GM23338 (cell line): ENCODE data around the gene CFAP74.

ENCODE experiments used
- CREB1 ChIP-seq: fragments of 250-450 bp; sonication (Bioruptor Pico); IDR thresholded peaks from 2 replicates; pipeline ENCODE4 v1.5.0; 2020; ENCODE audit warnings: low read depth, mild to moderate bottlenecking, moderate library complexity
- CTCF ChIP-seq, 2 experiments: fragments of 200-600 bp in 1 of 2; sonication (generic) in 1 of 2; conservative IDR thresholded peaks; 2 replicates each; pipeline versions ENCODE4 v1.5.1 to v1.6.1; 2016 to 2017; ENCODE audit warnings: antibody characterized with exemption in 2 of 2, low read depth in 2 of 2, mild to moderate bottlenecking in 2 of 2, moderate library complexity in 1 of 2
- EZH2 ChIP-seq: fragments of 200-600 bp; sonication (generic); IDR thresholded peaks from one replicate; pipeline ENCODE4 v1.8.0; 2017; ENCODE audit warnings: antibody characterized with exemption, mild to moderate bottlenecking, low read depth; ENCODE audit not compliant: unreplicated experiment
- EZH2phosphoT487 ChIP-seq: fragments of 200-600 bp; sonication (generic); IDR thresholded peaks from one replicate; pipeline ENCODE4 v1.8.1; 2018; ENCODE audit warnings: antibody characterized with exemption; ENCODE audit not compliant: unreplicated experiment
- NANOG ChIP-seq: IDR thresholded peaks from 2 replicates; pipeline ENCODE4 v1.6.1; 2016; ENCODE audit warnings: antibody characterized with exemption, borderline replicate concordance
- POLR2AphosphoS5 ChIP-seq: IDR thresholded peaks from 2 replicates; pipeline ENCODE4 v1.6.1; 2016; ENCODE audit warnings: antibody characterized with exemption, low read depth
- REST ChIP-seq: IDR thresholded peaks from one replicate; pipeline ENCODE4 v1.6.1; 2018; ENCODE audit warnings: antibody characterized with exemption; ENCODE audit not compliant: unreplicated experiment
- ZNF331 ChIP-seq: fragments of 250-450 bp; sonication (Bioruptor Pico); IDR thresholded peaks from 2 replicates; pipeline ENCODE4 v1.5.0; 2020; ENCODE audit warnings: low read depth, mild to moderate bottlenecking, moderate library complexity

GRCh38 chr1:1929102-1929638 lies 74.4 kb downstream of the CFAP74 start:
- no peak for TF ChIP-seq POLR2AphosphoS5
- TF ChIP-seq EZH2: no peak
- no peak for TF ChIP-seq EZH2phosphoT487
- TF ChIP-seq CTCF (conservative IDR thresholded peaks at IDR 0.05; ENCODE audit: low read depth in 2 of 2): no peak
- TF ChIP-seq REST: no peak
- TF ChIP-seq NANOG: no peak
- no peak for TF ChIP-seq ZNF331 (CRISPR knock-in tag)
- no peak for TF ChIP-seq CREB1 (CRISPR knock-in tag)
